LHCN-M2 (cell line): Measurements from ENCODE around the gene ZBTB4. TPM values are rescaled to one million over a fixed set of nuclear protein-coding genes. Genes with fewer than 3 reads are reported as not detected.
"Not testable (repeated sequence)": the region's sequence is repeated elsewhere in the genome, so short reads cannot be mapped to it uniquely, and the experiment has no call there.

Source experiments
- DNase-seq: peaks from one replicate; pipeline ENCODE4 v3.0.0-alpha.2; 2012; ENCODE audit warnings: low read depth
- total RNA-seq: library from RNA; depleted of rRNA; stranded (reverse); fragments of >200 nt; gene quantifications from 2 replicates; pipeline ENCODE4 v1.2.3, GENCODE V29; 2014

Gene ZBTB4
- total RNA-seq, 1 experiment from 2014 or later: 27.8 TPM

GRCh38 chr17:7470457-7470973 is 8.9 kb downstream of the ZBTB4 start:
- not testable (repeated sequence) for DNase-seq

GRCh38 chr17:7469843-7470242 is 9.6 kb downstream of the ZBTB4 start:
- DNase-seq: not testable (repeated sequence)

DNA sequence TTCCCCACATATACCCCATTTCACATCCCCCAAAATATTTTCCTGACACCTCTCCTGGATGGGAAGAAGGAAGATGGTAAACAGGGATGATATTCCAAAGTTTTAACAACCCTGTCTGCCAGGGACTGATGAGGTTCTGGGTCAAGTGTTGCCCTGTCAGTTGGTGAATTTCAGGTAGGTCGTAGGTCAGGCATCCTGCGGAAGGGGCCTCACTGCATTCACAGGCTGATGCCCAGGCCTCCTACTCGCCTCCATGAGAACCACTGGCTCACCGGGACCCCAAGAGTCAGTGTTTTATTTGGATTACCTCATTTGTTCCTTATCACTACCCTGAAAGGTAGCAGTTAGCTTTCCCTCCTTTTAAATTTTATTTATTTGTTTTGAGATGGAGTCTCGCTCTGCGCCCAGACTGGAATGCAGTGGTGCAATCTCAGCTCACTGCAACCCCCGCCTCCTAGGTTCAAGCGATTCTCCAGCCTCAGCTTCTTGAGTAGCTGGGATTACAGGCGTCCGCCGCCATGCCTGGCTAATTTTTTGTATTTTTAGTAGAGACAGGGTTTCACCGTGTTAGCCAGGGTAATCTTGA is 10.5 kb downstream of the ZBTB4 start:
- no peak for DNase-seq

DNA sequence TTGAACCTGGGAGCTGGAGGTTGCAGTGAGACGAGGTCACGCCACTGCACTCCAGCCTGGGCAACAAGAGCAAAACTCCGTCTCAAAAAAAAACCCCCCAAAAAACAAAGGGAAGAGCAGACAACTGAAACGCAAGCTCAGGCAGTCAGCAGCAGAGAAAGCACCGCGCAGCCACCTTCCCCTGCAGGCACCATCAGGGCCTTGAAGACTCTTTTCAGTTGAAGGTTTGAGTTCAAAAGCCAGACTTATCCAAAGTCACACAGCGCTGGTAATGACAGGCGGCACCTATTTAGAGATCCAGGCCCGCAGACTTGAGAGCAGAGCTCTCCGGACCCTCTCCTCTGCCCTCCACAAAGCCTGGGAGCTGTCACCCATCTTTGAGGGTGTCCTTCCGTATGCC is 11.1 kb downstream of the ZBTB4 start:
- DNase-seq: no peak

- DNase-seq: no peak
Measured at GRCh38 chr17:7467498-7467897, 11.9 kb downstream of the ZBTB4 start.

- peak; percentile 85 for DNase-seq
Measured at GRCh38 chr17:7466639-7467341, 12.6 kb downstream of the ZBTB4 start.

GRCh38 chr17:7466318-7466638 is 13.2 kb downstream of the ZBTB4 start:
- DNase-seq: no peak

- DNase-seq: no peak
Measured at GRCh38 chr17:7465597-7466275, 13.7 kb downstream of the ZBTB4 start.

GRCh38 chr17:7464081-7464480 is 15.3 kb downstream of the ZBTB4 start:
- DNase-seq: no peak

DNA sequence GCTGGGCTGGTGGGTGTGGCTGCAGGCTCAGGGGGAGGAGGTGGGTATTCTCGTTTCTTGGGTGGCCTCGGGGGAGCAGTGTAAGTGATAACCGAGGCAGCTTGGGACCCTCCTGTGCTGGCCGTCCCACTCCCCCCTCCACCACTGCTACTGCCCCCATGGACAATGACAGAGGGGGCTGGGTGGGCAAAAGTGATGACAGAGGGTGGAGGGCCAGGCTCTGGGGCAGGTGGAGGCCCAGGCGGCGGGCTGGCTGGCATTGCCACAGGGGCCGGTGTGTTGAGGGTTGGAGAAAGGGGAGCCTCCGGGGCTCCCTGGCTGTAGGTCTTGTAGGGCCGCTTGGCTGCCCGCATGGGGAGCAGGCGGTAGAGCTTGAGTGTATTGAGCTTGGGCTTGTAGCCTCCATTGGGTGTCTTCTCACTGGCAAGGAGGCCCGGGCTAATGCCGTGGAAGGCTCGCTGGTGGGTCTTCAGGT is 16.0 kb downstream of the ZBTB4 start:
- DNase-seq: no peak

GRCh38 chr17:7462474-7463371 is 16.7 kb downstream of the ZBTB4 start:
- DNase-seq: no peak

GRCh38 chr17:7460850-7461660 is 18.4 kb downstream of the ZBTB4 start:
- DNase-seq: no peak

- DNase-seq: peak; percentile 30
Measured at GRCh38 chr17:7459961-7460545, 19.4 kb downstream of the ZBTB4 start.

DNA sequence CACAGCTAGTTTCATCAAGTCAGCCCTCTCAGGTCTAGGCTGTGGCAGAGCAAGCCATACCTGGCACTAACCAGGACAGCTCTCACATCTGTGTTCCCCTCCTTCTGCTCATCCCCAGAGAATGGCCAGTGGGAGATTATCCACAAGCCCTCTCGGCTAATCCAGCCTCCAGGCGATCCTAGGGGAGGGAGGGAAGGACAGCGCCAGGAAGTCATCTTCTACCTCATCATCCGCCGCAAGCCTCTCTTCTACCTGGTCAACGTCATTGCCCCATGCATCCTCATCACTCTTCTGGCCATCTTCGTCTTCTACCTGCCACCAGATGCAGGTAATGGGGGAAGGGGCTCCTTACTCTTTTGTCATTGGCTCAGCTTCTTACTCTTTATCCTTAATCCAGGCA is 31.0 kb downstream of the ZBTB4 start:
- DNase-seq: no peak

DNA sequence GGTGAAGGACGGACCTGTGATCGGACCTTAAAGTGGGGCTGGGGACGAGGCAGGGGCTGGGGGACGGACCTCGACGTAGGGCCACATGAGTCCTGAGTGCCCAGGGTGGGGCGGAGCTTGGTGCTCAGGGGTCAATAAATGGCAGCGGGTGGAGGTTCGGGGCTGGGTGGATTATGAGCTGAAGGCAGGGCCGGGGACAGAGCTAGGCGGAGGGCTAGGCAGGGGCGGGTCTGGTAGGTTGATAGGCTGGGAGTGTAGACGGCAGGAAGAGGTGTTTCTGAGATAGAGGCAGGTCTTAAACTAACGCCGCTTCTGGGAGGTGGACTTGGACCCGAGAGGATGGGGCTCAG is 33.8 kb downstream of the ZBTB4 start:
- no peak for DNase-seq

DNA sequence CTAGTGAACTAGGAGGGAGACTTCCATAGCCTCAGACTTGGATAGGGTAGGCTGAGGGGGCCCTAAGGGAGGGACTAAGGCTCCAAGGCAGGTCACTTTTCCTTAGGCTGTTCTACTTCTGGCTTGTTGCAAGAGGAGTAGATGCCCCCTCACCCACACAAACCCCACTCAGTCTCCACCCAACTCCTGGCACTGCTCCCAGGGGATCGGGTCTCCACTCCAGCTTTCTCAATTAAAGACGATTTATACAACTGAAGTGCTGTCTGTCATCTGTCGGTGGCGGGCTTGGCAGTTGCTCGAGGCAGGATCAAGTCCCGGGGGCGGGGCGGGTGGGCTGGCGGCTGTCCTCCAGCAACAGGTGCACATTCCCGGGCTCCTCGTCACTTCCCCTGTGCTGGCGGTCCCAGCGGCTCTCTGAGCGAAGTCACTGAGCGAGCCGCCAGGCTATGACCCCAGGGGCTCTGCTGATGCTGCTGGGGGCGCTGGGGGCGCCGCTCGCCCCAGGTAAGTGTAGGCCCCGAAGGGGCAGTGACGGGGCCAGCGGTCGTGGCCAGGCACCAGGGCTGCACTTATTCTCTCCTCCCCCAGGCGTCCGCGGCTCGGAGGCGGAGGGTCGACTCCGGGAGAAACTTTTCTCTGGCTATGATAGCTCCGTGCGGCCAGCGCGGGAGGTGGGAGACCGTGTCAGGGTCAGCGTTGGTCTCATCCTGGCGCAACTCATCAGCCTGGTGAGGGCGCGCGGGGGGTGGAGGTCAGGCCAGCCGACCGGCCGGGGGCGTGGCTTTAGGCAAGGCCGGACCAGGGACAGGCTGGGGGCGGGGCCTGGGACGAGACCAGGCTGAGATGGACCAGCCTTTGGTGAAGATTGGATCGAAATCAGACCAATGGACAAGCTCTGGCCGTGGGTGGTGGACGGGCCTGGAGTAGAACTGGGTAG is 34.5 kb downstream of the ZBTB4 start, which contains the start of gene CHRNB1:
CHRNB1 (plus strand) TSS at position 380 of the 937 bp plus-strand sequence; CDS start at position 447, 67 bp downstream.
- peak; percentile 86 for DNase-seq

DNA sequence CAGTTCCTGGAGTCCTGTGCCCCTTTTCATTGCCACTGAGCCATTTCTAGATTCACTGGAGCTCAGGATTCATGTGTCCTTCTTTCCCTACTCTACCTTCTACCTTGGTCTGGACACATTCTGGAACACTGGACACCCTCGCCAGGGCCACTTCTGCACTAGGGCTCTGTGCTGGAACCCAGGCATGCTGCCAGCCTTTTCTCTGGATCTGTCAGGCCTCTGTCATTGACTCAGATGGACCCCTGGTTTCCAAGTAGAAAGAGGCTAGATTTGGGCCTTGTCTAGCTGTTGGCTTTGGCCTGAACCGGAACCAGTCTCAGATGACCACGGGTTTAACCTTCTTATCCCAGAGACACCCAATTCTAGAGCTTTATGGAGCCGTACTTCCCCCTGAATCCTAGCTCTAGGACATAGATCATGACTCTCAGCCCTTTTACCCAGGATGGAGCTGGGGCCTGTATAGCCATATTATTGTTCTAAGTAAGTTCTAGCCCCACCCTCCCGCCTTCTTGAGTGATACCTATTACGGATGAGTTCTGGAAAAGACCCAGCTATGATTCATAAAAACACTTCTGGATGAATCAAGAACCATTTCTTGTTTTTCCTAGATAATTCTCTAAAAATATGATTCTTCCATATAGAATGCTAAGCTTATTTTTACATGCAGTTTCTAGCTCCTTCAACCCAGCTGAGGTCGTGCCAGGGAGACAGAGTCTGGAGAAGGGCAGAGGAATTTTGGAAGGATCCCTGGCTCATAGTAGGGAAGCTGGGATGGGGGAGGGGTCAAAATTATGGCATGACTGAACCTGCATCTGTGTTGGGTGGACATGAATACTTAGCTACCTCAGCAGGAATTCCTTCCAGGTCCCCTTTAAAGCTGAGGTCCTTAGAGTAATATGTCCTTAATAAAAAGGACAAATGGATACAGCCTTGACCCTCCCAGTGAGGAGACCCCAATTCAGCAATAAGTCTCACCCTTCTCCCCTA is 35.6 kb downstream of the ZBTB4 start:
- peak; percentile 73 for DNase-seq

- DNase-seq: no peak
Measured at GRCh38 chr17:7442142-7442541, 37.3 kb downstream of the ZBTB4 start.
